GM21529 (cell line): Measurements from ENCODE around the gene LPP.

Experiments
- ATAC-seq: cut with Tn5 transposase; IDR thresholded peaks from one replicate; pipeline ENCODE4 v1.9.1; 2021; ENCODE audit not compliant: unreplicated experiment

The LPP gene

DNA sequence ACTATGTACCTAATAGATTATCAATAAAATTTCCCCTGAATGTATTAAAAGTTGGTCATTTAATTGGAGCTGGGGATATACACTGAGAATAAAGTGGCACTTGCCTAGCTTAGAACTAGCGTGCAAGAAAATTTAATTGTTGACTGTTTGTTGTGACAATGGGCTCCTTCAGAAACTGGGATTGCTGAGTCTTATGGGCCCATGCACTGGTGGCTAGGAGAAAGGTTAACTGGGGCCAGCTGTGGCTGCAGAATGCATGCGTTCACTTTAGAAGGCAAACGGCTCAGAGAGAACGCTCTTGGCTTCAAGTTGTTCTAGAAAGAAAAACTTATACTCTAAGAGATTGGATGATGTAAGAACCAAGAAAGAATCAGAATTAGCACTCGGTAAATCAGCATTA, 18.7 kb upstream of the LPP start:
- no peak for ATAC-seq

DNA sequence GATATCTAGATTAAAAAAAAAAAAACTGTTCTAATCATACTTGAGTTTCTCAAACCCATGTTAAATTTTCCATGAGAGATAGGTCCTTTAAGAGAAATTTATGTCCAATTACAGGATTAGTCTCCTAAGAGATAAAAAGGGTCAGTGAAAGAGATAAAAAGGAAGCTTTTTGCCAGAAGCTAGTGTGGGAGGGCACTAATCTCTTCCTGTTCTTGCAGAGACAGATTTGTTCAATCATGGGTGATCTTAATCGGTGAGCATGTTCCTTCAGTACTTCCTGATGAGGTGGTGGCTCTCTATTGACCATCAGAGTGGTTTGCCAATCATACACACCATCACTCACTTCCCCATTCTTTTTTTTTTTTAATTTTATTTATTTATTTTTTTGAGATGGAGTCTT, 16.9 kb upstream of the LPP start:
- ATAC-seq: no peak

DNA sequence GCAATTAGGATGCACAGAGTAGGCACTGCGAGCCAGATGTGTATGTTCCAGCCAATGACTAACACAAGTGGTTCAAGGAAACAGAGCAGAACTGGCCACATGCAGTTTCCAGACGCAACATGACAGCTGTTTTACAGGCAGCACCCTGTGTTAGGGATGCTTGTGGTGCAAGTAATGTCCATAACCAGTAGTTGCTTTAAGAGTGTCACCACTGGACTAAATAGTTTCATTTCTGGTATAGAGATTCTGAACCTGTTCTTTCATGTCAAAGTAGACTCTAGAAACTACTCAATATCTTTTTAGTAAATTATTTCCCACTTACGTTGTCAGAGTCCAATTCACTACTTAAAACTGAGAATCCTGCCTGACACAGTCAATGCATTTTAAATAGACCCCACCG, 14.5 kb upstream of the LPP start:
- ATAC-seq: no peak

DNA sequence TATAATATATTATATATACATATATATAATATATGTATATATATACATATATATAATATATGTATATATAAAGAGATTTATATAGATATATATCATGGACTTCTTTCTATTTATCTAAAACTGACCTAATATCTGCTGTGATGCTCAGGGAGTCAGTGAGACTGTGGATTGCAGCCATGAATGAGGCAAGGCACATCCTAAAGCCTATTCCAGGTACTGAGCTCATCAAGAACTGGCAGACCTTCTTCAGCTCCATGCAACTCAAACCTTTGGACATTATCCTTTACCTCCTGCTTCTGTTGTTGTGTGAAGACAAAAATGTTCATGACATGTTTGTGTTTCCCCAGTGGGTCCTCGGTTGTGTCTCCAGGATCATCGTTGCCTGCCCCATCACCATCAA, 7.7 kb upstream of the LPP start:
- no peak for ATAC-seq

DNA sequence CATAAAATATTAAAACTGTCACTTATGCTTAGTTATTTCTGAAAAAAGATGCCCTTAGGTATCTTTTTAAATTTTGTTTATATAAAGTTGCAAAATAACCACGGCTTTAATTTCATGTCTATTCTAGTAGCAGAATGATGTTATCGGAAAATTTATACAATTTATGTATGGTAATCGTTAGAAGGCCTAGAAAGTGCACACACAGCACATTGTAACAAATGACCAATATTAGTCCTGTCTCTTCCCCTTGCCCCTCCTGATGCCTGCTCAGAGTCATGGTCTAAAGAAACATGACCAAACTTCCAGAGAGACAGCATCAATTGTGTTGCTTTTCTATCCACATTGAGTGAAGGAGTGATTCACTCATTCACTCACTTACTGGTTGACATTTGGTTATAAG, 6.2 kb upstream of the LPP start:
- ATAC-seq: no peak

DNA sequence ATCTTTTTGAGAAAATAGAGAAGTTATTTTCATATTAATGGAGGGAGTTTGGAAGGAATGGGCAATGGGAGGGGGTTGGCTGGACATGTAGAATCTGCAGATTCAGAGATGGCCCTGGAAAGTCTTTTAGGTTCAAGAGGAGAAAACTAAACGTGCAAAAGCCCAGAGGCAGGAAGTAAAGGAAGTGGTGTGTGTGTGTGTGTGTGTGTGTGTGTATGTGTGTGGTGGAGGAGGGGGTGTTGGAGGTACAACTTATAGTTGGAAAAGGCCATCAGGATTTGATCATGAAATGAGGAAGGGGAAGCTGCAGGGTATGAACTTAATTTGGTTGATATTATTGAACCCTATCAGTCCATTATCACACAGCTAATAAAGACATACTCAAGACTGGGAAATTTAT, 5.6 kb upstream of the LPP start:
- no peak for ATAC-seq

DNA sequence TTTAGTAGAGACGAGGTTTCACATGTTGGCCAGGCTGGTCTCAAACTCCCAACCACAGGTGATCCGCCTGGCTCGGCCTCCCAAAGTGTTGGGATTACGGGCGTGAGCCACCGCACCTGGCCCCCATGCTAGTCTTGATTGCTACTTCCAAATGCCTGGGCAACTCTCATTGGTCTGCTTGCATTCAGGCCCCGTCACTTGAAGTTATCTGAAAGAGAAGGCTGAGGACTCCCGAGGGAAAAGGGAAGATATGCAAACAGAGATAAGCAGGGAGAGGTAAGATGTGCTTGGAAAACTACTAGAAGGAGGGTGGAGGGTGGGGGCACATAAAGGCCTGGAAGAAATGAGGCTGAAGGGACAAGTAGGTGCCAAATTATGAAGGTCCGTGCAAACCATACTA, 4.4 kb upstream of the LPP start:
- ATAC-seq: no peak

DNA sequence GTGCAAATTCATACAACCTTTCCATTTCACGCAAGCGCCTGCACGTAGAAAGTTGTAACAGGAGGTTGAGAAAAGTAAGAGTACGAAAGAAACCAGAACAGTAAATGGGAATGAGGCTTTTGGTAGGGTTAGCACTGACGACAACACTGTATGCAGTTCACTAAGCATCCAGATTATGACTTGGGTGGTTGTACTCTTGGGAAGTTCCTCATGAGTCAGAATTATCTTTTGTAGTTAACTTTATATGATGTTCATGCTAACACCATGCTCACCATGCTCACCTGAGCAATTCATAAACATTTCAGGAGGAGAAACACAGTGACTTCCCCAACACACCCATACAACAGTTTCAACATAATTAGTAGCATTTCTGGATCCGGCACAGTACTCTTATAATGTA, 3.0 kb upstream of the LPP start:
- no peak for ATAC-seq

DNA sequence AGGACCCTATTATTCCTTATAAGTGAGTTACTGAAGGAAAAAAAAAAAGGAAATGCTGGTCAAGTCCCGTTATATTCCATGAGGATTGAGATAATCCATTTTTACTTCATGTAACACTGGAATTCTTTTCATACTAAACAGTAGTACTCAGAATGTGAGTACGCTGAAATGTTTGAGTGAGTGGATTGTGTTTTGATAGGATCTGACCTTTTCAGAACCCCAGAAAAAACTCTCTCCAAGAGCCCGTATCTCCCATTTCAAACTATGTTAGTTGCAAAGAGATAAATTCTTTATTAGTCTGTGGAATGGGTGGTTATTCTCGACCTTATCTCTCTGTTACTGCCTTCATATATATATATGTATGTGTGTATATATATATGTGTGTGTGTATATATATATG, 2.5 kb upstream of the LPP start:
- ATAC-seq: no peak

DNA sequence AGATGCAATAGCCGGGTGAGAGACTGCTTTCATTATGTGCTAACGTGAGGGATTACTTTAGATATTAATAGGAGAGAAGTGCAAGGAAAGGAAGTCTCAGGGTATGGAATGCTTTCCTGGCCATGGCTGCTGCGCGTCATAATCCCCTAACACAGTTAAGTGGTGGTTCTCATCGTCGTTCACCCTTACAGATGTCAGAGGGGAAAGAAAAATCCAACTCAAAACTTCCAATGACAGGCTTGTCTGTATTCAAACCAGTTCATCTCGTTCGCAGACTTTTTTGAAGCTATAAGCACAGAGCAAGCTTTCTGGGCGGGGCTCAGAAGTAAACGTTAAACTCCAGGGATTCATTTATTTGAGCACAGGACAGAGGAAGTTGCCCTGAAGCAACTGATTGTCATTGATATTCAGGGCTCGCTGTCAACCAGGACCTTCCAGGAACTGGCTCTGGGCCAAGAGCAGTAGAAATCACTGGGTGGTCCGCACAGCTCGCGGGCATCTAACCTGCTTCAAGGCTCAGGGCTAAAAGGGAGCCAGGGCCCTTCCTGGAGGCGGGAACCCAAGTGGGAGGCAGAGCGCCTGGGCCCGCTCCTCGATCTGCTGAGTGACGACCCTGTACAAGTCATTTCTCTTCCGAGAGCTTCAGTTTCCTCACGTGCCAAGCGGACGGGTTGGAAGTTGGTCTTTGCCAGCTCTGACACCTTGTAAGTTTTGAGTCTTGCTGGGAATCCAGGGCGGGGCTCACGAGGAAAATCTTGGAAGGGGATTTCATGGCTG, 1.1 kb upstream of the LPP start:
- ATAC-seq: no peak

DNA sequence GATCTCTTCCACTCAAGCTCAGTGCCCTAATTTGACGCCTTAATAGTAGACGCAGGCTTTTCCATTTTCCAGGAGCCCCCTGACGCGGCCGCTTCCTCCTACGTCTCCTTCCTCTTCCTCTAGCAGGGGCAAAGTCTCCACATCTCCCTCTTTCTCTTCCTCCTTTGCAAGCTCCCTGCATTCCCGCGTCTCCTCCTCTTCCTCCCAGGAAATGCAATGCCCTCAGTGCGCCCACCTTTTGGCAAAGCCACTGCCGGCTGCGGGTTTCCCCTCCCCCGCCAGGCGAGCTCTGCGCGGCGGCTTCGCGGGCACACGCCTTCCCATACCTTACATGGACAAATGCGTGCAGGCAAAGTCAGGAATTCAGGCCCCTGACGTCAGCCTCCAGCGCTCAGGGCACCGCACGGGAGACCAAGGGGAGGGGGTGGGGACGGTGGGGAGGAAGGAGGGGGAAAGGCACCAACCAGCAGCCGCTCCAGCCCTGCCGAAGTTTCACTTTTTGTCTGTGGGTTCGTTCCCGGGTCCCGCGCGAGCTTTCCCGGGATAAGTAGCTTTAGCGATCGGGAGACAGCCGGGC, 432 bp upstream of the LPP start:
- ATAC-seq: peak; percentile 18

DNA sequence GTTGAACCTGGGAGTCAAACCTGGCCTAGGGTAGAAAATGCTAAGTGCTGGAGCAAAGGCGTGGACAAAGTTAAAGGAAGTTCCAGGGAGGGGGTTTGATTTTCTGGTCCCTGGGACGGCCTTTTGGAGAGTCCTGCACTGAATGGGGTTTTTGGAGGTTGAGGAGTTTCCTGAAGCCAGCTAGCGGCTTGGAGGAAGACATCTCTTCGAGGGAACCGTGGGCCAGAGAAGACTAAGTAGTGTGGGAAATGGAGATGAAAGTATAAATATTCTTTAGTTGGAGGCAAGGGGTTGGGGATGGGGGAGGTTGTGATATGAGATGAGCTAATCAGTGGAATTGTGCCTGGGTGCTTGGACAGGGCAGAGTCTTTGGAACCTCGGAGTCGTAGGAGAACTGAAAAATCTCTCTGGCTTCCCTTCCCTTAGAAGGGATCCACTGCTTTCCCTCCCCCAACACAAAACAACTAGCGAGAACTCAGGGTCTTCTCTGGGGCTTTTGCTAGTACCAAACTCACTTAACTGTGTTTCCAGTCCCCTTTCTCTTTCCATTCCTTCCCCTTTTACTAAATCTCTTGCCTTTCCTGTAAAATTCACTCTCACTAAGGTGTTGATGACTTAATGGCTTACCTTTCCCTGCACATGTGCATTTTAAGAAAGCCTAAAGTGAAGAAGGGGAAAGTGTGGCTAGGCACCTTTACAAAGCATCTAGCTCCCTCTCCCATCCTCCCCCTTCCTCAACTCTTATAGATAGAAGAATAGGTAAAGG, 1.0 kb downstream of the LPP start:
- no peak for ATAC-seq

DNA sequence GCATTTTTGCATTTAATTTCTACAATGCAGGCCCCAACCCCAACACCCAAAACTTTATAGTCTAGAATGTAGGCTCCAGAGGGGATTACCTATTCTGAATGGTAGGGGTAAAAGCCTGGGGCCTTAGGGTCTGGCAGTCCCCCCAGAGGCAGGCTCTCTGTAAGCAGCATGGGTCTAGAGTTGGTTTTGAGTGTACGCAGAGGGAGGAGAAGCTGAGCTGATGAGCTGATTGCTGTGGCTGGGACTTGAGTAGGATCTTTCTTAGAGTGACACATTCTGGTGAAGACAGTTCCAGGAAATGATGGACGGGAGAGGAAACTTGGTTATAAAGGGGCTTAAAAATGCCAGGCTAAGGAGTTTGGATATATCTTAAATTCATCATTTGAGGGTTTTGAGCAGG, 2.1 kb downstream of the LPP start:
- ATAC-seq: no peak

DNA sequence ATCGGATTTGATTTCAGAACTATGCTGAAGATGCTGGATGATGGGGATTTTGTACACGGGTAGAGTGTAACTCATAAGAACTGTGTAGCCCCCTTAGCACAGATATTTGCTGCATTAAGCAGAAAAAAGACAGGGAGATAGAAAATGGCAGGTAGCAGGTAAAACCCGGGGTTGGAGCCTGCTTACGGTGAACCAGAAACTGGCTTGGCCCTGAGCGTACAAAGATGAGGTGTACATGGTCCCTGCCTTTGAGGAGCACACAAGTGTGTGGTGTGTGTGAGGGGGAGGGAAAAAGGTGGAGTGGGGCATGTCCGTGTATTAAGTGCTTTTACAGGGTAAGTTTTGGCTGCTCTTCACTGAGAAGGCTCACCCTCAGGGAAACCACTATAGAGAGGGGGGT, 3.5 kb downstream of the LPP start:
- ATAC-seq: no peak

DNA sequence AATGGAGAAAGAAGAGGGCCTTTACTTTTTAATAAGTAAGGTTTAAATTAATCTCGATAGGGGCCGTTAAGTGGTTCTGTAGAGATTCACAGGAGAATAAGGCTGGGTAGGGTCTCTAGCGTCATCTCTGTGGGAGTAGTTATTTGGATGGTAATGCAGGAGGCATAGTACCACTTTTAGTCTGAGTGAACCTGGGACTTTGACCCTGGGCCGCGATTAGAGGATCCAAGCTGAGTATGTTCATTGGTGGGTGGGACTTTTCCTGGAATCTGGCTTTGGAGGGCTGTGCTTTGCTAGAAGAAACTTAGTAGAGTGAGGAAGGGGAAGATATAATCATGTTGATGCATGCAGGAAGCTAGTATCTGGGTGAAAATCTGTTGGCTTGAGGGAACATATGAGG, 4.0 kb downstream of the LPP start:
- ATAC-seq: no peak

DNA sequence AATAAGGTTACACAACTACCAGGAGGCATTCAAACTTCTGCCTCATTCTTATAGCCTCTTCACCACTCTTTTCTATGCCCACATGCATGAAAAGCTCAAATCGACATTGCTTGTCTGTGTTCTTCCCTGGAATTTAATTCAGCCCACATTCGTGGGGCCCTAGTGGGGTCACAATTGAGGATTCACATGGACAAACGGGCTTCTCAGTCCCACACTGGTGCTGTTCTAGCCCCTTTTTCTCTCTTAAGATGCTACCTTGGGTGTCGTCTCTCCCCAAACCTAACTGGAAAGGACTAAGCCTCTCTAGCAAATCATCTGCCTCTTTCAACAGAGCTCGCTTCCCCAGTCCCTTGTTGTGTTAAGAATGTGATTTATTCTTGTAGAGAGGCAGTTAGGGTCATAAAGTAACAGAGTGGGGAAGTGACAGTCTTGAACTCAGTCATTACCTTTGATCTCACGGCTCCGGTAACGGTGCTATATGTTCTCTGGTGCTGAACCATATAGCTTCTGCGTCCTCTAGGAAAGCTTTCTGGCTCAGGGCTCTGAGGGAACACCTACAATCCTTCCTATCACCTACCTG, 4.9 kb downstream of the LPP start:
- no peak for ATAC-seq

DNA sequence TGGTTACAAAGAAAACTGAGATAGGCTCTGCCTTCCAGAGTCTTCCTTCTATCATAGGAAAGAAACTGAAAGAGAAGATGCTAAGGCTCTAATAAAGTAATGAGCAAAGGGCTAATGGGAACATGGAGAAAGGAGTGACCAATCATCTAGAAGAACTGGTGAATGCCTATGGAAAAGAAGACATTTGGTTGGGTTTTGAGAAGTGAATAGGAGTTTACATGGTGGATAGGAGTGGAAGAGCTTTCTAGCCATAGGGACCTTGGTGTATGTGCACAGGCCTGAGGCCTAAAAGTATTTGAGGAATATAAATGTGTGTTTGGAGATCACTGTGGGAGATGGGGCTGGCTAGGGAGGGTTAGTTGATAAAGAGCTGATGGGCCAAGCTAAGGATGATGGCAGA, 6.8 kb downstream of the LPP start:
- ATAC-seq: no peak

DNA sequence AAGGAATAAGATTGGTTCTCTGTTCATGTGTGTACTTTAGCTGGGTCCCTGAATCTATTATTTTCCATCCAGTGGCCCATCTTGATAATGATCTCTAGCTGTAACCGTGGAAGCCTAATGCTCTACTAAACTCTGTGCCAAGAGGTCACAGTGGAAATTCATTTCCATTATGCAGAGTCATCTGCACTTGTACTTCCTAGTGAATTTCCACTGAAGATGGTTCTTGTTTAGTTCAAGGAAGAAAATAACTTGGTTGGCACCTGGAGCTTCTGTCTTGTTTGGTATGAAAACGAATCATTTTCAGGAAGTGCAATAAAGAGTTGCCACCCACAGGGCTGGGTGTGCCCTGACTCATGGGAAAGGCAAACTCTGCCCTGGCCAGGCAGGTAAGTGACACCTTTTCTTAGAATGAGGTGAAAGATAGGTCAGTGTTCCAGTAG, 10.3 kb downstream of the LPP start:
- ATAC-seq: no peak

DNA sequence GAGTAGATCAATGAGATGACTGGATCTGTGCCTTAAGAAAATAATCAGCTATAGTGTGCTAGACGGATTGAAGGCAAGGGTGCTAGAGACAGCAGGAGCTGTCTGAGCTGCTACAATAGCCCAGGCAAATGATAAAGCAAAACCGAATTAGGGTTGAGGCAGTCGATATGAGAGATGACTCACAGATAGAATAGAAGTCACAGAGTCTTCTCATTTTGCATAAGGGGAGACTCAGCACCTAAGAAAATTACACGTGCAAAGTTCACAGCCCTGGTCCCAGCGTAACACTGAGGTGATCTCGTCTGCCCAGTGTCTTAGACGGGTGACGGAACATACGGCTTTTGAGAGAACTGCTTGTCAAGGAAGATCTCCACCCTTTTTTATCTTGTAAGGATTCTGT, 11.6 kb downstream of the LPP start:
- no peak for ATAC-seq

DNA sequence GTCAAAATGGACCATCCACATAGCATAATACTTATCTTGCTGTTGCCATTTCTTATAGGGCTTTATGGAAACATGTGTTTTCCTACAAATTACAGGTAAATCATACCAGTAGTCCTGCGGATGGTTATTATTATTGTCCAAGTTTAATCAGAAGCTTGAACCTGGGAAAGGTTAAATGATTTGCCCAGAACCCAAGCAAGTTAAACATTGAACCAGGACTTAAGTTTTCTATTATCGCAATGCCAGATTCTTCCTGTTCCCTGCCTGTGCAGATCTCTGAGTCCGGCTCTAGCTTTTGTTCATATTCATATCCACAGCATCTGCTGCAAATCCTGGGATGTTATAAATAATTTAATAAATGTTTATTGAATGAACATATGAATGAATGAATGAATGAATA, 12.5 kb downstream of the LPP start:
- ATAC-seq: no peak

DNA sequence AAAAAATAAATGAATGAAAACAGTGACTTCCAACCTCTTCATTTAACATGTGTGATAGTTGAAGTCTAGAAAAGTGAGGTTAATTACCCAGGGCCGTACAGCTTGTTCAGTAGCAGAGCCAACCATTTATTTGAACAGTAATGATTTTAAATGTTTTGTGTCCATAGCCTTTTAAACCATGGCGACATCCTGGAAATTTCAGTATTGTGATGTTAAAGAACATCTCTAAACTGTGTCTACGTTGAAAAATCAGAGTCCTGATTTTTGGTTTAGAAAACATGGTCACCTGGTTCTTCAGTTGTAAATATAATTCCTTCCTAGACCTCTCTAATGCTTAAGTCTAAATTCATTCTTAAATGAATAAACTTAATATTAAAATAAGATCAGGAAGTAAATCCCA, 14.2 kb downstream of the LPP start:
- no peak for ATAC-seq

DNA sequence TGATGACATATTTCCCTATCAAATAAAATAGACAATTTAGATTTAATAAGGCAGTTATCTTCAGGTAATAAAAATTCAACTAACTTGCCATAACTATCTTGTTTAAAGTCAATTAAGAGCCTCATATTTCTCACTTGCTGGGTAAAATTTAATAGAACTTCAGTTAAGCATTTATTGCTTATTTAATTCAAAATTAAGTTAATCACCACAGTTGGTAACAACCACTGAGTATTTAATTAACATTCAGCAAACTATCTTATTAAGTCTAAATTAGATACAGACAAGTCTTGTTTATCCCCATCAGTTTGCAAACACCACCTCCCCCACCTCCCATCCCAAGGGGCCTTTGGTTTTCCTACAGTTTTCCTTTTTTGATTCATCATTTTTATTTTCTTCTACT, 14.7 kb downstream of the LPP start:
- ATAC-seq: no peak
